WI38 (cell line): ENCODE measurements around the gene SLC38A3.

Source experiments
- H3K4me3 ChIP-seq: 2 replicates; pipeline ENCODE4 v1.5.1; 2011; ENCODE audit warnings: low read depth, mild to moderate bottlenecking, control low read depth, low read length
- CTCF ChIP-seq: IDR thresholded peaks from 2 replicates; pipeline ENCODE4 v1.5.1; 2012; ENCODE audit warnings: low read depth, mild to moderate bottlenecking, control low read depth, low read length

SLC38A3 gene

GRCh38 chr3:50246517-50246954 is 41.5 kb downstream of the SLC38A3 start:
- no peak for TF ChIP-seq CTCF
- peak overlapping the region; percentile 20; the same call in 1 of the 2 replicates for H3K4me3 ChIP-seq

GRCh38 chr3:50248387-50248786 is 43.3 kb downstream of the SLC38A3 start:
- no peak overlapping the region for H3K4me3 ChIP-seq
- no peak for TF ChIP-seq CTCF

GRCh38 chr3:50249457-50249856 is 44.4 kb downstream of the SLC38A3 start:
- no peak for TF ChIP-seq CTCF
- no peak overlapping the region for H3K4me3 ChIP-seq

- no peak overlapping the region for H3K4me3 ChIP-seq
- TF ChIP-seq CTCF = no peak
Observed at GRCh38 chr3:50250514-50250913, 45.4 kb downstream of the SLC38A3 start.

- no peak overlapping the region for H3K4me3 ChIP-seq
- TF ChIP-seq CTCF = no peak
Observed at GRCh38 chr3:50251220-50251619, 46.1 kb downstream of the SLC38A3 start.

GRCh38 chr3:50254577-50255250 is 49.6 kb downstream of the SLC38A3 start:
- H3K4me3 ChIP-seq = no peak overlapping the region
- no peak for TF ChIP-seq CTCF

- no peak overlapping the region for H3K4me3 ChIP-seq
- no peak for TF ChIP-seq CTCF
Observed at GRCh38 chr3:50255251-50255615, 50.2 kb downstream of the SLC38A3 start.
